DND-41 (cell line): ENCODE data around the gene TSHR.
"Not testable (repeated sequence)": the region's sequence is repeated elsewhere in the genome, so short reads cannot be mapped to it uniquely, and the experiment has no call there.

Experiments used
- ATAC-seq: fragments of 200-7000 bp; cut with Tn5 transposase; 3 replicates; pipeline ENCODE4 v1.9.1; 2021; ENCODE audit warnings: low read depth; ENCODE audit not compliant: insufficient read depth
- DNase-seq: peaks from one replicate; pipeline ENCODE4 v3.0.0-alpha.2; 2020
- H2AFZ ChIP-seq: 2 replicates; pipeline ENCODE4 v1.6.0; 2012; ENCODE audit warnings: low read depth, low read length
- H3K27ac ChIP-seq: 2 replicates; pipeline ENCODE4 v1.5.1; 2012; ENCODE audit warnings: low read length, inconsistent platforms
- H3K27me3 ChIP-seq: fragments of 200-600 bp; sonication (generic); 2 replicates; pipeline ENCODE4 v1.6.0; 2012; ENCODE audit warnings: low read length, mild to moderate bottlenecking, inconsistent platforms; ENCODE audit not compliant: insufficient read depth, poor library complexity
- H3K36me3 ChIP-seq: 2 replicates; pipeline ENCODE4 v1.5.1; 2012; ENCODE audit warnings: low read length, inconsistent platforms; ENCODE audit not compliant: insufficient read depth
- H3K4me1 ChIP-seq: 2 replicates; pipeline ENCODE4 v1.5.1; 2012; ENCODE audit warnings: mild to moderate bottlenecking, low read length; ENCODE audit not compliant: insufficient read depth
- H3K4me2 ChIP-seq: 2 replicates; pipeline ENCODE4 v1.6.0; 2012; ENCODE audit warnings: mild to moderate bottlenecking, moderate library complexity, low read length, inconsistent platforms; ENCODE audit not compliant: insufficient read depth
- H3K4me3 ChIP-seq, 2 experiments: fragments of 200-600 bp in 1 of 2; shearing (Covaris generic) in 1 of 2; 2 replicates each; pipeline ENCODE4 v1.5.1; 2012 to 2016; ENCODE audit warnings: inconsistent platforms in 2 of 2, low read length in 2 of 2, mild to moderate bottlenecking in 2 of 2, low read depth in 1 of 2, moderate library complexity in 1 of 2
- H3K79me2 ChIP-seq: 2 replicates; pipeline ENCODE4 v1.6.0; 2012; ENCODE audit warnings: low read length, inconsistent platforms; ENCODE audit not compliant: insufficient read depth
- H3K9ac ChIP-seq: 2 replicates; pipeline ENCODE4 v1.6.0; 2012; ENCODE audit warnings: low read depth, mild to moderate bottlenecking, inconsistent platforms, low read length, moderate library complexity
- H3K9me3 ChIP-seq: 2 replicates; pipeline ENCODE4 v1.5.1; 2012; ENCODE audit warnings: low read length, moderate library complexity, mild to moderate bottlenecking, inconsistent platforms; ENCODE audit not compliant: insufficient read depth, severe bottlenecking
- H4K20me1 ChIP-seq: 2 replicates; pipeline ENCODE4 v1.6.0; 2012; ENCODE audit warnings: low read length; ENCODE audit not compliant: insufficient read depth
- EZH2 ChIP-seq: IDR thresholded peaks from 3 replicates; pipeline ENCODE4 v1.6.1; 2012; ENCODE audit warnings: borderline replicate concordance, low read depth, mild to moderate bottlenecking, moderate library complexity, low read length, inconsistent platforms; ENCODE audit not compliant: severe bottlenecking
- TF ChIP-seq, protein P1 (sequence below): IDR thresholded peaks from 2 replicates; pipeline ENCODE4 v1.5.1; 2012; ENCODE audit warnings: borderline replicate concordance, low read length, moderate library complexity, mild to moderate bottlenecking; ENCODE audit not compliant: poor library complexity, severe bottlenecking; ENCODE audit errors: extremely low read depth

The TSHR gene

DNA sequence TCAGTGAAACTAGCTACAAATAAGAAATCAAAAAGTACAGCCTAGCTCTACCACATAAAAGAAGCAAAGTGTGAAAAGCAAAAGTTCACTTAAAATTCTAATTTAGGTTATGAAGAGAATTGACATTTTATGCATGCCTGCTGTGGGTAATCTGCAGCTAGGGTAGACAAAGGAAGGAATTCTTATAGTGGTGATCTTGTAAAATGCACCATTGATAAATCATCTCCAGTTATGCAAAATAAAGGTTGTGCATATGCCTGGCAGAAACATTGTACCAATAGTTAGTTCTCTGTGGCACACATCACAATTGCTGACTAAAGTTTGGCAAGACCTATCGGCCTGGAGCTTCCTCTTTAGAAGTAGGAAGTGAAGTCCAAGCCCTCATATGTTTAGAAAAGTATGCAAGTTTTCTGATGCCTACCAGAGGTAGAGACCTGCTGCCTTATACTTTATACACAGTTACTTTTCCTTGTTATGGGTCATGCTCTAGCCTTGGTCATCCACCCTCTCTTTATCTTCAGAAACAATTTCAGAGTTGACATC, 78.3 kb downstream of the TSHR start:
- Histone ChIP-seq H3K9ac (no peak overlapping the region), H3K36me3 (peaks cover 7% of the 10 kb centered on the region; the same call in 1 of the 2 replicates), H3K9me3 (peaks cover 3% of the 10 kb centered on the region), H2AFZ (no peak overlapping the region), H3K4me1 (no peaks in the 10 kb centered on the region), H3K27ac (no peak overlapping the region), H3K79me2 (no peaks in the 10 kb centered on the region; the same call in 1 of the 2 replicates), H3K4me3 (no peak overlapping the region), H3K4me2 (no peak overlapping the region), H3K27me3 (no peaks in the 10 kb centered on the region), H4K20me1 (no peaks in the 10 kb centered on the region)
- TF ChIP-seq EZH2: no peak
- TF ChIP-seq, protein P1, sequence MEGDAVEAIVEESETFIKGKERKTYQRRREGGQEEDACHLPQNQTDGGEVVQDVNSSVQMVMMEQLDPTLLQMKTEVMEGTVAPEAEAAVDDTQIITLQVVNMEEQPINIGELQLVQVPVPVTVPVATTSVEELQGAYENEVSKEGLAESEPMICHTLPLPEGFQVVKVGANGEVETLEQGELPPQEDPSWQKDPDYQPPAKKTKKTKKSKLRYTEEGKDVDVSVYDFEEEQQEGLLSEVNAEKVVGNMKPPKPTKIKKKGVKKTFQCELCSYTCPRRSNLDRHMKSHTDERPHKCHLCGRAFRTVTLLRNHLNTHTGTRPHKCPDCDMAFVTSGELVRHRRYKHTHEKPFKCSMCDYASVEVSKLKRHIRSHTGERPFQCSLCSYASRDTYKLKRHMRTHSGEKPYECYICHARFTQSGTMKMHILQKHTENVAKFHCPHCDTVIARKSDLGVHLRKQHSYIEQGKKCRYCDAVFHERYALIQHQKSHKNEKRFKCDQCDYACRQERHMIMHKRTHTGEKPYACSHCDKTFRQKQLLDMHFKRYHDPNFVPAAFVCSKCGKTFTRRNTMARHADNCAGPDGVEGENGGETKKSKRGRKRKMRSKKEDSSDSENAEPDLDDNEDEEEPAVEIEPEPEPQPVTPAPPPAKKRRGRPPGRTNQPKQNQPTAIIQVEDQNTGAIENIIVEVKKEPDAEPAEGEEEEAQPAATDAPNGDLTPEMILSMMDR: no peak
- ATAC-seq (no peak), DNase-seq (no peak)

DNA sequence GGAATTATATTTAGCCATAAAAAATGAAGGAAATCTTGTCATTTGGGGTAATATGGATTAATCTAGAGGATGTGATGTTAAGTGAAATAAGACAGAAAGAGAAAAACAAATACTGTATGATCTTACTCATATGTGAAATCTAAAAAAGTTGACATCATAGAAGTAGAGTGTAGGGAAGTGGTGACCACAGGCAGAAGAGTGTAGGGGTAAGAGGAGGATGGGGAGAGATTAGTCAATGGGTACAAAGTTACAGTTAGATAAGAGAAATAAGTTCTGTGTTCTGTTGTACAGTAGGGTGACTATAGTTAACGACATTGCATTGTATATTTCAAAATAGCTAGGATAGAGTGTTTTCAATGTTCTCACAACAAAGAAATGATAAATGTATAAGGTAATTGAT, 87.0 kb downstream of the TSHR start:
- no peak overlapping the region for H3K27ac ChIP-seq
- no peak overlapping the region for H2AFZ ChIP-seq
- H4K20me1 ChIP-seq: no peaks in the 10 kb centered on the region
- H3K4me3 ChIP-seq: no peak overlapping the region
- H3K36me3 ChIP-seq: no peaks in the 10 kb centered on the region
- ATAC-seq (no peak), DNase-seq (no peak)
- TF ChIP-seq, protein P1: no peak
- no peak for TF ChIP-seq EZH2
- H3K4me2 ChIP-seq: no peak overlapping the region
- no peak overlapping the region for H3K9ac ChIP-seq
- no peaks in the 10 kb centered on the region for H3K27me3 ChIP-seq
- no peaks in the 10 kb centered on the region for H3K4me1 ChIP-seq
- H3K9me3 ChIP-seq: peaks cover 5% of the 10 kb centered on the region
- H3K79me2 ChIP-seq: no peaks in the 10 kb centered on the region

DNA sequence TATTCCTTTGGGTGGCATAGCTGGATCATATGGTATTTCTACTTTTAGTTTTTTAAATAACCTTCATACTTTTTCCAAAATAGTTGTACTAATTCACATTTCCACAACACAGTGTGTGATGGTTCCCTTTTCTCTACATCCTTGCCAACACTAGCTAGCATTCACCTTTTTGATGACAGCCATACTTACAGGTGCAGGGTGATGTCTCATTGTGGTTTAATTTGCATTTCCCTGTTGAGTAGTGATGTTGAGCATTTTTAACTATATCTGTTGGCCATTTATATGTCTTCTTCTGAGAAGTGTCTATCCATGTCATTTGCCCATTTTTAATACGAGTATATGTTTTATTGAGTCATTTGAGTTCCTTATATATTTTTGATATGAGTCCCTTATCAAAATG, 96.1 kb downstream of the TSHR start:
- Histone ChIP-seq H2AFZ (no peak overlapping the region), H3K27ac (no peak overlapping the region), H3K79me2 (no peaks in the 10 kb centered on the region), H3K4me2 (no peak overlapping the region), H3K36me3 (peaks cover 29% of the 10 kb centered on the region; the same call in 1 of the 2 replicates), H3K4me1 (no peaks in the 10 kb centered on the region), H3K9ac (no peak overlapping the region), H3K4me3 (no peak overlapping the region), H3K9me3 (peaks cover 32% of the 10 kb centered on the region), H4K20me1 (no peaks in the 10 kb centered on the region), H3K27me3 (no peaks in the 10 kb centered on the region)
- ATAC-seq (no peak), DNase-seq (no peak)
- TF ChIP-seq EZH2: no peak
- TF ChIP-seq, protein P1: no peak

DNA sequence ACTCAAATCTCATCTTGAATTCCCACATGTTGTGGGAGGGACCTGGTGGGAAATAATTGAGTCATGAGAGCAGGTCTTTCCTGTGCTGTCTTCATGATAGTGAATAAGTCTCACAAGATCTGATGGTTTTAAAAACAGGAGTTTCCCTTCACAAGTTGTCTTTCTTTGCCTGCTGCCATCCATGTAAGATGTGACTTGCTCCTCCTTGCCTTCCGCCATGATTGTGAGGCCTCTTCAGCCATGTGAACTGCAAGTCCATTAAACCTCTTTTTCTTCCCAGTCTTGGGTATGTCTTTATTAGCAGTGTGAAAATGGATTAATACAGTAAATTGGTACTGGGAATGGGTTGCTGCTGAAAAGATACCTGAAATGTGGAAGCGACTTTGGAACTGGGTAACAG, 98.6 kb downstream of the TSHR start:
- H3K9ac ChIP-seq, H3K4me1 ChIP-seq, H3K4me2 ChIP-seq, H3K4me3 ChIP-seq, DNase-seq, ATAC-seq, H3K27me3 ChIP-seq, H3K79me2 ChIP-seq, H3K27ac ChIP-seq, H4K20me1 ChIP-seq, H2AFZ ChIP-seq: not testable (repeated sequence)
- Histone ChIP-seq H3K36me3 (peaks cover 32% of the 10 kb centered on the region; the same call in 1 of the 2 replicates), H3K9me3 (peaks cover 32% of the 10 kb centered on the region)
